ENCODE results near the gene WT1.
"Not testable (repeated sequence)": the region's sequence is repeated elsewhere in the genome, so short reads cannot be mapped to it uniquely, and the experiment has no call there.

WT1 gene

DNA sequence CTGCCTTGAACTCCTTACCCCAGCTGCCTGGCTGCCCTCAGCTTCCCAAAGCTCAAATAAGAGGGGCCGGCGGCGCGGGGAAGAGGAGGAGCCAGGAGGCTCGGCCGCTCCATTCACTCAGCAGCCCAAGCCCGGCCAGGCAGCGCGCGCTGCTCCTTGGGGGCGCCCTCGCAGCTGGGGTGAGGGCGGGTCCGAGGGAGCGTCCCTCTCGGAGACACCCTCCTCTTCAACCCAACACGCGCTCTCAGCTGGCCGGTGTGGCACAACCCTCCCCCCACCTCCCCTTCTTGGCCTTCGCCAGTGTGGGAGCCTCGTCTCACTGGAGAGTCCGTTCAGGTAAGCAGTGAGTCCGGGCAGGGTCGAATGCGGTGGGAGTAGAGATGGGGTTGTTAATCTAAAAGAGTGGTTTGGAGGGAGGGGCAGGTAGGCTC, at the start of gene WT1:
Gene WT1 (minus strand): TSS at position 29 of the 431 bp plus-strand sequence.
- DNase-seq (ENCODE audit: low read depth) = no peak

DNA sequence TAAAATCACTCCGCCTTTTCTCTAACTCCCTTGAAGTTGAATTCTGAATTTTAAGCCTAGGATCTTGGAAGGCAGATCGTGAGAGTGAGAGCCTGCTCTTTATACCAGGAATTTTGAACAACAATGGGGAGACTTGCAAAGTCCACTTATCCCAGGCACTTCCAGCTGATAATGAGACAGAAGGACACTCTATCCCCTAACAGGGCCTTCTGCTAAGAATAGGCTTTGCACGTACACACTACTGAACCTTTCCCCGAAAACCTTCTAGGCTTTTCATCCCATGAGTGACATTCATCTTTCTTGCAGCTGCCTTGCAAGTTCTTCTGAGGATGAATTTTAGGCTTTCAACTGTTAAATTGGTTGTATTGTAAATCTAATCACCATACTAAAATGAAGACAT, 44.0 kb upstream of the WT1 start:
- no peak for DNase-seq (ENCODE audit: low read depth)

DNA sequence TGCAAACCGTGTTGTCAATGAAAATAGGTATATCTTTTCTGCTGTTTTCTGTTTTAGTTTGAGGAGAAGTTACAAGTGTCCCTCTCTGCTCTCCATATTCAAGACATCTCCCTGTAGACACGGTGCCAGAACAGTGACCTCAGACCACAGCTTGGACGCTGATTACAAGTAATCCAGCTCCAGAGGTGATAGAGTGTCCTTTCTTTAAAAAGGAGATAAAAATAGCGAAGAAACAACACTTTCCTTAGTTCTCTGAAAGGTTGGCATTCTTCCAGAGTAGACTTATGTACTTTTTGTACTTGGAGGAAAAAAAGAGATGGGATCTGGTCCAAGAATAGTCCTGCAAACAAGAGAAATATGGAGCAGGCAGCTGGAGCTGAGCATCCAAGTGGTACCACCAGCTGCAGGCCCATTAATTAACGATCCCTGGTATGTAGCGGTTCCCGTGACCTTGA, 43.0 kb upstream of the WT1 start:
- no peak for DNase-seq (ENCODE audit: low read depth)

DNA sequence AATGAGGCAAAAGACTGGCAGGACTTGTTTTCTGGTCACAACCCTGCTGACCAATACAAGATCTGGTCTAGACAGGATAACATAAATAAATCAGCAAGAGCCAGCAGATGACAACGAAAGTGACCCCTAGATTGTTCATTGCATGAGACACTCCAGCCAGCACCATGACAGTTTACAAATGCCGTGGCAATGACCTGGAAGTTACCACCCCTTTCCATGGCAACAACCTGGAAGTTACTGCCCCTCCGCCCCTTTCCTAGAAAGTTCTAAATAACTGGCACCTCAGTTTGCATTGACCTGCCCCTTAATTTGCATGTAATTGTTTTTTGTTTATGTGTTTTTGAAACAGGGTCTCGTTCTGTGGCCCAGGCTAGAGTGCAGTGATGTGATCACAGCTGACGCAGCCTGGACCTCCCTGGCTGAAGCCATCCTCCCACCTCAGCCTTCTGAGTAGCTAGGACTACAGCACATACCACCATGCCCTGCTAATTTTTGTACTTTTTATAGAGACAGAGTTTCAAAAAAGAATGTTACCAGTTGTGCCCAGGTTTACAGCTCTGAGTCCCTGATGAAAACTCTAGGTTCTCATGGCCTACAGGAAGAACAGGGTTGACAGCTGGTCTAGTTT, 38.1 kb upstream of the WT1 start:
- no peak for DNase-seq (ENCODE audit: low read depth)

DNA sequence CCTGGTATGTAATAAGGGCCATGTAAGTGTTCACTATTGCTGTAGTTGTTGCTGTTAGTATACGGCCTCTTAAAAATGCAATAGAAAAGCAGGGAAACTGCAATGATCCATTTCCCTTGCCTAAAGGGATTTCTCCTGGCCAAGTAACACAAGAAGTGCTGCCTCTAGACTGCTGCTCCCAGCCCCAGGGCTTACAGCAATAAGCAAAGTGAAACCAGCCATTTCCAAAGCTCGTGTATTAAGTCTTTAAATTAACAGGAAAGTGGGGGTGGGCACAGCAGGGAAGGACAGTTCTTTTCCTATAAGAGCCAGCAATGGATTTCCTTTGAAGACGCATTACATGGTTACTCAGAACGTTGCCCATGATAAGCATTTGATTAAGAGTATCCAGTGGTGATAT, 36.9 kb upstream of the WT1 start:
- DNase-seq (ENCODE audit: low read depth) = no peak

DNA sequence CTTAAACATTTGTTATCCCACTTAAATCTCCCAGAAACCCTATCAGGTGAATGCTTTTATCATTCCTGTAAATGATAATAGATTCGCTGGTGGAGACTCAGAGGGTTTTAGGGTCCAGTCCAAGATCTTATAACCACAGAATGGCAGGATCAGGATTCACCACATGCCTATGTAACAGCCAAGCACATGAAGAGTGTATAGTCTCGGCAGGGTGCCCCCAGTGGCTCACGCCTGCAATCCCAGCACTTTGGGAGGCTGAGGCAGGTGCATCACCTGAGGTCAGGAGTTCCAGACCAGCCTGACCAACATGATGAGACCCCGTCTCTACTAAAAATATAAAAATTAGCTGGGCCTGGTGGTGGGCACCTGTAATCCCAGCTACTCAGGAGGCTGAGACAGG, 36.2 kb upstream of the WT1 start:
- not testable (repeated sequence) for DNase-seq (ENCODE audit: low read depth)

DNA sequence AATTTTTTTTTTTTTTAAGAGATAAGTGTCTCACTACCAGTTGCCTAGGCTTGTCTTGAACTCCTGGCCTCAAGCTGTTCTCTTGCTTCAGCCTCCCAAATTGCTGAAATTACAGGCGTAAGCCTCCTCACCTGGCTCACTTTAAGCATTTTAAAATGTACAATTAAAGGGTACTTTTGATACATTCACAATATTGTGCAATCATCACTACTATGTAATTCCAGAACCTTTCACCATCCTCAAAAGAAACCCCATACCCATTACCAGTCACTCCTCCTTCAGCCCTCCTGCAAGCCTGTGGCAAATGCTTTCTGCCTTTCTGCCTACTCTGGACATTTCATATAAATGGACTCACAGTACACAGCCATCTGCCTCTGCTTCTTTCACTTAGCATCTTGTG, 34.5 kb upstream of the WT1 start:
- DNase-seq (ENCODE audit: low read depth) = no peak

DNA sequence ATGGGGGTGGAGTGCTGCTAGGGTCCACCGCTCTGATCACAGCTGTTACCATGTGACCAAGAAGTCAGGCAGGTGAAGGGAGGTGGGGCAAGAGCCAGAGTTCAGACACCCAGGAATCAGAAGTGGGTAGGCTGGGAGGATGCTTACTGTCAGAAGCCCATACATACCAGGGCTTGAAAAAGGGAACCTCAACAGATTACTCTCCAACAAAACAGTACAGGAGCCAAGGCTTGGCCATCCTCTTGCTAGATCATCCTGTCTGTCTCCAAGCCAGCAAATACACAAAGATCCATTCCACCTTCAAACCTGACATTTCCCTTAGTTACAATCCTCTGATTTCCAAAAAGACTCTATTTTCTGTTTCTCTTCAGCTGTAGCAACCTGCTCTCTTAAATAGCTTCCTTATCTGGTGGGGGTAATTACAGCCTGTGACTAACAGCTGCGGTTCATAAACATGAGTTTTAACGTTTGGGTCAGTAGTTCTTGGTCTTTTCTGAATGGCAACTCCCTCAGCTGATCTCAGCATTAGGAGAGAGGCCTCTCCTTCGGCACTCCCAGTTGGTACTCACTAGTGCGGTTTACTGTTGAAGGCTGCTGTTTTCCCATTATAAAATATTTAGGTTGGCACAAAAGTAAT, 31.1 kb upstream of the WT1 start:
- no peak for DNase-seq (ENCODE audit: low read depth)

DNA sequence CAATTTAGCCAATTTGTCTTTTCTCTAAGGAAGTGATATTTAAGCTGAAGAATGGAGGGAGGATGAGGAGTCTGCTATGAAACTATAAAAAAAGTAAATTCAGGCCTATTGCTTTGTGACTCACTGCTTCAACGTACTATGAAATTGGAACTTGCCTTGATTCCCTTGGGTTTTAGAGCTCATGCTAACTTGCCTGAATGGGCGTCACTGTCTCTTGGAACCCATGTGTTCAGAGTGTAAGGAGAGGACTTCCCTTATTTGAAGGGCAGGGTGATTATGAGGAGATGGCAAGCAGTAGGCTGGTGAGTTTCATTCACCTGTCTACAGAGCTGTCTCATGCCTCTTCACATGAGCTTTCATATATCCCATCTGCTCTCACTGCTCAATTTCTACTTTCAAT, 28.7 kb upstream of the WT1 start:
- no peak for DNase-seq (ENCODE audit: low read depth)

DNA sequence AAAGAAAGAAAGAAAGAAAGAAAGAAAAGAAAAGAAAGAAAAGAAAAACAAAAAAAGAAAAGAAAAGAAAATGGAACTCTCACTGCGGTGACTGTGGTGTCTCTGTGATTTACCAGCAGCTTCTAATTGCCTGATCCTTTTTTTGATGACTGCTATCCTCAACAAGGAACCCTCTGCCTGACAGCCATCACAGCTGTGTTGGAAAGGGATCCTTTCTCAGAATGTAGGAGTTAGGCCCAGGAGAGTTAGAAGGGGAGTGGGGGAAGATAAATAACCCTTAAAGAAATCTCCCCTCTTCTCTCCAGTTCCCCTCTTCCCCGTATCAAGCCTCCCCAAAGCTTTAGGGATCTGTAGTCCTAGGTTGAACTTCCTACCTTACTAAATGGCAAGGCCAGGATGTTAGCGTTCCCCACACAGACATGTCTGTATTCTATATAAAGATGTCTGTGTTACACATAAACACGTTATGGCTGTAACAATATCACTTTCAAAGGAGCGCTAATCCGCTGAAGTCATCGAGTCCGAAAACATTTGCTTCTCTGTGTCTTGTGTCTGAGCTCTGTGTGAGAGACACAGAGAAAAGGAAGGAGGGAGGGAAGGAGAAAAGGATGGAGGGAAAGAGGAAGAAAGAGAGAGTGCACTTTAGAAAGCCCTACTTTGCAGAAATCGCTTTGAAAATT, 26.8 kb upstream of the WT1 start:
- no peak for DNase-seq (ENCODE audit: low read depth)

DNA sequence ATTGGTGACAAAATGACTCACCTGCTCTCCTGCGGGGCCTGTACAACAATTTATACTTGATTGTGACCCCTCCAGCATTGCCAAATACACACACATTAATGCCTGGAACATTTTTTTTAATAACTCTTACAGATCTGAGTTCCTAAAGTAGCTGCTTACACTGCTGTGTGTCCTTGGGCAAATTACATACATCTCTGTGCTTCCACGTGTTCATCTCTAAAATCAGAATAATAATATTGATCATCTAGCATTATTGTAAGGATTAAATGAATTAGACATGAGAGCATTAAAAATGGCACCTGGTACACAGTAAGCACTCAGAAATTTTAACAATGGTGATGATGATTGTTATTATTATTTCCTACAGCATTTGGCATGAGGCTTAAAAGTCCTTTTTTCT, 21.5 kb upstream of the WT1 start:
- no peak for DNase-seq (ENCODE audit: low read depth)

DNA sequence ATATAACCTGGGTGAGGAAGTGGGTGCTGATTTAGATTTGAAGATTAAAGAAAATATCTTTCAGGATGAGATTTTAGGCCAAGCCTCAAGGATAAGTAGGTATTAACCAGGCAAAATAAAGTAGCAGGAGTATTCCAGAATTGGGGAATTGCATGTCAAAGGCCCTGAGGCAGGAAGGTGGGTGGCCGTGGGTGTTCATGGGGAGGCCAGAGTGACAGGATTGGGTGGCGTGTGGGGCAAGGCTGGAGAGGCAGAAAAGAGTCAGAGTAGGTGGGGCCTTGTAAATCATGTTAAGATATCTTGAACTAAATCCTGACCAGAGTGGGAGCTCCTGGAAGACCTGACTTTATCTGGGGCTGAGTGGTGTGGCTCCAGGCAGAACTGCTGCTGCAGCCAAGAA, 19.7 kb upstream of the WT1 start:
- no peak for DNase-seq (ENCODE audit: low read depth)

DNA sequence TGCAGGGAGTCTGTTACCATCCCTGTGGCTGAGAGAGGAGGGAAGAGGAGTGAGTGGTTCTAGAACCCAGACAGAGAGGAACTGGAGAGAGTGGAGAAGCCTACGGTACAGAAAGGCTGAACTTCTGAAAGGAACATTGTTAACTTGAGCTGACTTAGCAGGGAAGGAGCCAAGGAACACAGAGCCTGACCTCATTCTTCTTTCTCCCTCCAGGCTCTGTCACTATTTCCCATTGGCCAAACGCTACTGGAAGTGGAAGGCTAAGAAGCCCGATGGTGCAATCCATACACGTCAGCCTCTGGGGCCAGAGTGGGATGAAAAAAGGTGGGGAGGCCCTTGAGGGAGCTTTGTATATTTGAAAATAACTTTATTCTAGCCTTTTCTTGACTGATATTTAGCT, 16.5 kb upstream of the WT1 start:
- no peak for DNase-seq (ENCODE audit: low read depth)

DNA sequence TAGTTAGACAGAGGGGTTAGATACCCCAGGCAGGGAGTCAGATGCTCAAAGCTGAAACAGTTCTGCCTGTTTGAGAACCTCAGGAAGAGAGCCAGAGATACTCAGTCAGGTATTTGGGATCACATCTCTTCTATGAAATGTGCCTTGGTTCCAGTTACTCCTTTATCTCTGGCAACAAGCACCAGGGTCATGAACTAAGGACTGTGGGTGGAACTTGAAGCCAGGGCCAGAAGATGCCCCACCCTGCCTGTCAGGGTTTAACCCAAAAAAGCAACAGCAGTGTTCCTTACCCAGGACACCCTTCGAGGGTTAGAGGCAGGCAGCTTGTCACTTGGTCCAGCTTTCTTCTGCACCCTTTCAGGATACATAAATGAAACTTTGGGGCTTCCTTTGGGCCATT, 15.0 kb upstream of the WT1 start:
- no peak for DNase-seq (ENCODE audit: low read depth)

DNA sequence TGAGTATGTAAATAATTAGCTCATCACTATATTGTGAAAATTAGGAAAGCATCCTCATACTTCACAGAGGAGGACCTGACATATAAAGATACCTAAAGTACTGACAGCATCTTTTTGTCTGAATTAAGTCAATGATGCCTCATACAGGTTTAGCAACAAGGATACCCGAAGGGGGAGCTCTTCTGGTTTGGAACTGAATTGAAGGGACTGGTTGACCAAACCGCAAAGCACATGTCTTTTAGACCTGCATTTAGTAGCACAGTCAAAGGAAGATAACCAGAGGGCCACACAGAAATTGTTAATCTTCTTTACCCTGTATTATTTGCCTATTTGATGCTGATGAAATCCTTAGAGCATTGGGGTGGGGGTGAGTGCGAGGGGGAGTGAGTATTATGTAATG, 12.9 kb upstream of the WT1 start:
- DNase-seq (ENCODE audit: low read depth) = no peak

DNA sequence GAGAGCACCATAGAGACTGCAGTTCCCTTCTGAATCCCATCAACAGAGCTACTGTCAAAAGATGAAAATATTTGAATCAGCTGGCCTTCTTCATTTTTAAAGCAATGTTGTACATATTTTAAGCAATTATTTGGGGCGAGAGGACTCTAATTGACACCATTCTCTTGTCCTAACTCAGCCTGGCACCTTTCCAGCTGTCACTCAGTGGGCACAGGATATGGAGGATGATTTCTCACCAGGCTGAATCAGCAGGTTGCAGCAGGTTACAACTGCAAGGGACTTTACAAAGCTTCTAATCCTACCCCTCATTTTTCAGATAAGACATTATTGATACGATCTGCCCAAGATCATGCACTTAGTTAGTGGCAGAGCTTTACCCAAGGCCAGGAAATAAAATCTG, 11.9 kb upstream of the WT1 start:
- DNase-seq (ENCODE audit: low read depth) = no peak

DNA sequence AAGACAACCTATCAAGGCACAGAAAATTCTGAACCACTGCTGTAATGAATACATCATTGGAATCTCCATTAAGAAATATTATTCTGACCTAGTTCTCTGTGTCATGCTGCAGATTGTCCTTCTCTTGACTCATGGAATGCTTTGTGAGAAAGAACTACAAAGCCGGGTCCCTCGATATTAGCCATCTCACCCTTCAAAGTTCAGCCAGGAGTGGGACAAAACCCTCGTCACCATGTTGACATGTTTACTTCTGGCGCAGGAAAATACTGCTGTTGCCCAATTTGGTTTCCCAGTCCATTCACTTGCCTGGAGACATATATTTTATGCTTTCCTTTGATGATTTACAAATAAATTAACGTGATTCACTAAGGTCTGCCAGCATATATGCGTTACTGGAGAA, 10.9 kb upstream of the WT1 start:
- no peak for DNase-seq (ENCODE audit: low read depth)

DNA sequence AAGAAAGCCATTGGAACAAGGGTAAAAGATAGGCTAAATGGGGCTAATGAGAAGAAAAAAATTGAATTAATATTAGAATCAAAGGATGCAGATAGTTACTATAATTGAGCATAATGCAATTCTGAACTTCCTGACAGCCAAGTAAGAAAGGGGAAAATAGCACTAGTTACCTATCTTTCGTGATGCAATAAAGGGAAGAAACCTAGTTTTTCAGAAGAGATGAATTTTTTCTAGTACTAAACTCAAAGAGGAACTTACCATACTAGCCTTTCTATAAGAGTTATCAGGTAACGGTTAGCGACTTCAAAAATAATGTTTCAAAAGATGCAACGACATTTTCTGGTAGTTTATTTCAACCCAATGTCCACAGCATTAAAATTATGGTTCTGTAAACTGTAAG, 8.8 kb upstream of the WT1 start:
- no peak for DNase-seq (ENCODE audit: low read depth)

DNA sequence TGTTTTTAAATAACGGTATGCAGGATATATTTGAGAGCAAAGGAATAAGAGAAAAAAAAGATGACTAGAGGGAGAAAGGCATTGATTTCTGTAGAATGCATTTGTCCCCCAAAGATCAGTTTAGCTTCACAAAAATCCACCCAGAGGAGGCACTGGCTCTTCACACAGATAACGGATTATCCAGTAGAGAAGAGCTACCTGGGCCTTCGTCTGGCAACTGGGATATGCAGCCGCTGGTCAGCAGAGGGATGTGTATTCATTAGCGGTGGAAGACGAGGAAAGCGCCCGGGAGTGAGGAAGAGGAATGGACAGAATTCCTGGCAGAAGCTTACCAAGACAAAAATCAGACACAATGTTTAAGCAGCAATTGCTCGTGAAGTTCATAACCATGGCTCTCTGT, 5.6 kb upstream of the WT1 start:
- DNase-seq (ENCODE audit: low read depth) = no peak

DNA sequence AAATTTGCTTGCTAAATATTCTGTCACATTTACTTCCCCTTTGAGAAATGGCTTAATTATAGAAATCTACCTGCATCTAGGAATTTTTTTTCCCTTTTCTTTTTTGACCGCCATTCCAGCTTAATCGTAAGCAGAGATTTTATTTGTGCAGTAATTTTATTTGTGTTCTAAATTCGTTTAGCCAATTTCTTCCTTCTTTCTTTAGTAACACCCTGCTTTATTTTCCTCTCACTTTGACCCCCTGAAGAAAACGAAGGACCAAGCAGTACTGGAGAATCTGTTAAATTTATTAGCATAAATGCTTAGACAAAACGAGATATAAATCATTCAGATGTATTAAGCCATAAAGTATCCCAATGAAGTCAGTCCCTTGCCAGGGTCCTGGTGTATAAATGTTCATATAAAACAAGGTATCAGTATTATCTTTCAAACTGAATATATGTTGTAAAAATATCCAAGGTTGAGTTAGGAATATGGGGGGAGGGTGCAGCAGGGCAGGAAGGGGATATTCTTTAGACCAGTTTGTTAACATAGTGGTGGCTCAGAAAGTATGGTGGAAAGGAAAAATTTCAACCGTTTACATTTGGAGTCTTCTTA, 5.1 kb upstream of the WT1 start:
- DNase-seq (ENCODE audit: low read depth) = no peak

DNA sequence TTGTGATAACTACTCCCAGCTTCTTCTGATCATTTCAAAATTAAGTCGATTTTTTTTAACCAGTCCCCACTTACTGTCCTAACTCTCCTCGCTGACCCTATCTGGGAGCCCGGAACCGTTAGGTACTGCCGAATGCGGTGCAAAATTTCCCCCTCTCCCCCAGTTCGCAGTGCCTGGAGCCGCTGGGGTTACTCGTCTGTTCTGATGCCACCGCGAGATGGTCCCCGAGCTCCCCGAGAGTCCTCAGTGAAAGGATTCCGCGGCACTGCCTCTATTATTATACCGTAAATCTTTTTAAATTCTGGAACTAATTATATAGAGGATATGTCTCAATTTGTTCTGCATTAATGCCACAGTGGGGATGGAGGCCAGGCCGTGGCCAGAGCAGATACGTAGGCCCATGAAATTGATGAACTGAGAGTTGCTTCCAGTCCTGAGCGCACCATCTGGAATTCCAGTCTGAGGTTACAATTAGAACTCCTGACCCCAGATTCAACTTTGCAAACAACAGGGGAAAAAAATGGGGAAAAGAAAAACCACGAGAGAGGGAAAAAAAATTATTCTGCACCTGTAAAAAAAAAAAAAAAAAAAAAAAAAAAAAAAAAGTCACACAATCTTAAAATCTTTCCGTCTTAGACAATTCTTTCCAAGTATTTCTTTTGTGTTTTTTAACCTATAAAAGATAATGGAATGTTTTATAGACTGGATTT, 4.3 kb upstream of the WT1 start:
- no peak for DNase-seq (ENCODE audit: low read depth)

DNA sequence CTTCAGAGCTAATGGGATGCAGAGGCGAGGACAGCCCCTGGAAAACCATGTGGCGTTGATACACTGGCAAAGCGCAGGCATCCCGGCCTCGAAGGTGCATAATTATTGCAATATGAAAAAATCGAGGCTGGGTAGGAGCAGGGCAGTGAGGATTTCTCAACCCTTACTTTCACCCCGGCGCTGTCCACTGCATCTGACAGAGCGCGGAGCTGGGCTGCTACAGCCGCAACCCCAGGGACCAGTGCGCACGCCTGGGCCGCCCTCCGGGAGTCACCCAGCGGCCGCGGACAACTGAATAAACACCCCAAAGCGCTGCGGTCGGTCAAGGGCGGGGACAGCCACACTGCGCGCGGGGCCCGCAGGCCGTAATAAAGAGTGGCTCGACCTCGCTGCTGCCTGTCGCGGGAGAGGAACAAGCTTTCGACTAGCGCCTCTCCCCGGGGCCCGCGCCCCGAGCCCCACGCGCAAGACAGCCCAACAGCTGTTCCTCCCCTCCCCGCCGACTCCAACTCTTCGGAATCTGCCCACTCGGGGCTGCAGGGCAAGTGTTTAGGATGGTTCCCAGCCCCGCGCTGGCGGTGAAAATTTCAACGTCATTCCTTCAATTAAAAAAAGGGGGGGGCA, 3.6 kb upstream of the WT1 start:
- no peak for DNase-seq (ENCODE audit: low read depth)
